OCI-LY7 (cell line): ENCODE measurements around the gene ENOX1. TPM values are rescaled to one million over a fixed set of nuclear protein-coding genes. Genes with fewer than 3 reads are reported as not detected.

Experiments
- BruUV-seq: library from RNA; stranded (reverse); fragments of 400-500 nt; replicated peaks from 2 replicates; lab custom pipeline; 2021; lab: Mats Ljungman, UMichigan
- CTCF ChIA-PET: fragments of 300-600 bp; sonication (Branson Sonifier 250); formaldehyde crosslinking; loops from one replicate; lab custom pipeline; 2022; ENCODE audit warnings: antibody characterized with exemption; ENCODE audit not compliant: unreplicated experiment; lab: Charles Lee
- POLR2A ChIA-PET: fragments of 300-600 bp; sonication (Branson Sonifier 250); formaldehyde crosslinking; loops from one replicate; lab custom pipeline; 2022; ENCODE audit warnings: antibody characterized with exemption; lab: Charles Lee
- DNase-seq: peaks from one replicate; pipeline ENCODE4 v3.0.0-alpha.2; 2015; ENCODE audit warnings: low spot score
- H2AFZ ChIP-seq: fragments of 200-600 bp; sonication (generic), shearing (Covaris generic); 2 replicates; pipeline ENCODE4 v1.6.1; 2014; ENCODE audit warnings: mild to moderate bottlenecking, antibody characterized with exemption, low read length, moderate library complexity
- H3K27ac ChIP-seq: fragments of 200-600 bp; sonication (generic); 2 replicates; pipeline ENCODE4 v1.5.1; 2014; ENCODE audit warnings: mixed run types, low read depth, mild to moderate bottlenecking, moderate library complexity, low read length, inconsistent platforms; ENCODE audit not compliant: poor library complexity, severe bottlenecking
- H3K36me3 ChIP-seq: fragments of 200-600 bp; sonication (generic); 2 replicates; pipeline ENCODE4 v1.6.1; 2014; ENCODE audit warnings: mild to moderate bottlenecking, antibody characterized with exemption, low read length, moderate library complexity, mixed read lengths; ENCODE audit not compliant: insufficient read depth
- H3K4me1 ChIP-seq: fragments of 200-600 bp; sonication (generic); 2 replicates; pipeline ENCODE4 v1.5.1; 2014; ENCODE audit warnings: mild to moderate bottlenecking, low read length; ENCODE audit not compliant: insufficient read depth, poor library complexity, severe bottlenecking
- H3K4me2 ChIP-seq: fragments of 200-600 bp; sonication (generic); 2 replicates; pipeline ENCODE4 v1.6.1; 2014; ENCODE audit warnings: mild to moderate bottlenecking, low read length
- H3K4me3 ChIP-seq: fragments of 200-600 bp; sonication (generic); 2 replicates; pipeline ENCODE4 v1.5.1; 2014; ENCODE audit warnings: mild to moderate bottlenecking, low read depth, low read length; ENCODE audit not compliant: poor library complexity, severe bottlenecking
- H3K79me2 ChIP-seq: fragments of 200-600 bp; sonication (generic); 2 replicates; pipeline ENCODE4 v1.6.1; 2016; ENCODE audit warnings: low read depth, mild to moderate bottlenecking, low read length, moderate library complexity, mixed read lengths; ENCODE audit not compliant: insufficient read depth
- H3K9me2 ChIP-seq: fragments of 200-600 bp; sonication (generic); 2 replicates; pipeline ENCODE4 v1.6.1; 2016; ENCODE audit warnings: mild to moderate bottlenecking, low read length, mixed read lengths; ENCODE audit not compliant: insufficient read depth
- H3K9me3 ChIP-seq: fragments of 200-600 bp; sonication (generic); 2 replicates; pipeline ENCODE4 v1.6.1; 2014; ENCODE audit warnings: mild to moderate bottlenecking, mixed run types, low read length, mixed read lengths
- H4K20me1 ChIP-seq: fragments of 200-600 bp; sonication (generic); 2 replicates; pipeline ENCODE4 v1.6.1; 2014; ENCODE audit warnings: mild to moderate bottlenecking, antibody characterized with exemption, low read length, moderate library complexity, mixed read lengths; ENCODE audit not compliant: insufficient read depth
- CTCF ChIP-seq: fragments of 200-600 bp; sonication (generic); conservative IDR thresholded peaks from 2 replicates; pipeline ENCODE4 v1.5.1; 2014; ENCODE audit warnings: mild to moderate bottlenecking, antibody characterized with exemption, low read length, moderate library complexity, mixed read lengths
- EZH2phosphoT487 ChIP-seq: fragments of 200-600 bp; sonication (generic); IDR thresholded peaks from 2 replicates; pipeline ENCODE4 v1.6.1; 2018; ENCODE audit warnings: low read depth, borderline replicate concordance, mild to moderate bottlenecking, mixed run types, antibody characterized with exemption, low read length, moderate library complexity, mixed read lengths
- intact Hi-C: fragments of 100-400 bp; cut with micrococcal nuclease; formaldehyde crosslinking; loops from one replicate; pipeline ENCODE4 v1.10.0; 2022; ENCODE audit not compliant: unreplicated experiment
- total RNA-seq, 2 experiments: library from RNA; depleted of rRNA in 1 of 2; stranded (reverse); fragments of >200 nt in 1 of 2; shearing (Covaris generic) in 1 of 2; gene quantifications; 2 replicates each; pipeline ENCODE4 v1.2.3, GENCODE V29; 2014 to 2022

ENOX1 gene
- total RNA-seq, 2 experiments from 2014 or later, result 0.03 TPM; not detected in 1

GRCh38 chr13:43200307-43200706 lies 586.5 kb downstream of the ENOX1 start:
- no peaks in the 10 kb centered on the region for H4K20me1 ChIP-seq
- ChIA-PET CTCF (no interaction called here), POLR2A (no interaction called here)
- H3K79me2 ChIP-seq, result no peaks in the 10 kb centered on the region
- no peaks in the 10 kb centered on the region for H3K36me3 ChIP-seq
- intact Hi-C loops, result no loop called here
- H3K9me3 ChIP-seq, result no peaks in the 10 kb centered on the region
- no peak overlapping the region for H2AFZ ChIP-seq
- H3K27ac ChIP-seq, result no peak overlapping the region
- no peak overlapping the region for H3K4me3 ChIP-seq
- BruUV-seq, result no TSS peak
- TF ChIP-seq CTCF, result no peak
- TF ChIP-seq EZH2phosphoT487, result no peak
- DNase-seq, result no peak
- H3K4me2 ChIP-seq, result no peak overlapping the region
- H3K4me1 ChIP-seq, result no peaks in the 10 kb centered on the region
- no peaks in the 10 kb centered on the region for H3K9me2 ChIP-seq

DNA sequence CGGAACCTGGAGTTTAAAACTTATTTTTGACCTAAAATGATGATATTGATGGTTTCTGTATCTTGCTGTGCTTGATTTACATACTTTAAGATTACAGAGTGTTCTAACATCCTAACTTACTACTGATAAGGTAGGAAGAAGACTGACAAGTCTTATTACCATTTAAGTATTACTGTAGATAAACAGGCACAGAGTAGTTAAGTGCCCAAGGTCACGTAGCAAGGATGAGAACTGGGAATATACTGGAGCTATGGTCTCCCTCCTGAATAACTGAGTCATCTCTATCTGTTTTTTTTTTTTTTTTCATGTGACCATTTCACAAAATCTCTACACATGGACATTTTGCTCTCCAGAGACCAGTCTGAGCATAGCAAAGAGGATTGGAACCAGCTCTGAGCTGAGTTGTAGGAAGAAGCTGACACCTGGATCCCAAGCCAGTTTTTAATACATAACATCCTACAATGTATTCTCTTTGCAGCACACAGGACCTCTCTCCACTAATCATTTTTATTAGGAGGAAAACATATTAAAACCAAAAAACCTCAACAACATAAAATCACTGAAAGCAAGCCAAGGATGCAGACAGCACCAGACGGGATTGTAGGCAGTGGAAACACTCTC lies 589.9 kb downstream of the ENOX1 start:
- H3K9me2 ChIP-seq, result no peaks in the 10 kb centered on the region
- H3K9me3 ChIP-seq, result no peaks in the 10 kb centered on the region
- H3K36me3 ChIP-seq, result no peaks in the 10 kb centered on the region
- no TSS peak for BruUV-seq
- no peak overlapping the region for H3K4me3 ChIP-seq
- H3K4me2 ChIP-seq, result no peak overlapping the region
- intact Hi-C loops, result no loop called here
- POLR2A ChIA-PET, result interaction anchor here (1.0 kb wide), 1 partner anchor 17 kb away, joined by 3 read pairs; no protein-coding TSS in a partner anchor
- H3K4me1 ChIP-seq, result no peaks in the 10 kb centered on the region
- no peaks in the 10 kb centered on the region for H3K79me2 ChIP-seq
- H4K20me1 ChIP-seq, result no peaks in the 10 kb centered on the region
- H3K27ac ChIP-seq, result no peak overlapping the region
- DNase-seq, result no peak
- no peak overlapping the region for H2AFZ ChIP-seq
- CTCF ChIA-PET, result no interaction called here
- TF ChIP-seq CTCF (no peak), EZH2phosphoT487 (no peak)

GRCh38 chr13:43196086-43196621 lies 590.6 kb downstream of the ENOX1 start:
- no peak overlapping the region for H3K4me3 ChIP-seq
- H3K4me2 ChIP-seq, result no peak overlapping the region
- no peaks in the 10 kb centered on the region for H3K36me3 ChIP-seq
- H3K9me2 ChIP-seq, result no peaks in the 10 kb centered on the region
- H2AFZ ChIP-seq, result no peak overlapping the region
- BruUV-seq, result no TSS peak
- no peaks in the 10 kb centered on the region for H3K9me3 ChIP-seq
- H3K27ac ChIP-seq, result no peak overlapping the region
- CTCF ChIA-PET, result no interaction called here
- no peak for DNase-seq
- no peaks in the 10 kb centered on the region for H3K79me2 ChIP-seq
- POLR2A ChIA-PET, result no interaction called here
- no peaks in the 10 kb centered on the region for H3K4me1 ChIP-seq
- intact Hi-C loops, result no loop called here
- TF ChIP-seq CTCF (no peak), EZH2phosphoT487 (no peak)
- H4K20me1 ChIP-seq, result no peaks in the 10 kb centered on the region
